ENCODE results near the gene PAK1. TPM values are rescaled to one million over a fixed set of nuclear protein-coding genes. Genes with fewer than 3 reads are reported as not detected.

PAK1 gene
- 29.9 and 48.0 TPM in 2 replicates for total RNA-seq

DNA sequence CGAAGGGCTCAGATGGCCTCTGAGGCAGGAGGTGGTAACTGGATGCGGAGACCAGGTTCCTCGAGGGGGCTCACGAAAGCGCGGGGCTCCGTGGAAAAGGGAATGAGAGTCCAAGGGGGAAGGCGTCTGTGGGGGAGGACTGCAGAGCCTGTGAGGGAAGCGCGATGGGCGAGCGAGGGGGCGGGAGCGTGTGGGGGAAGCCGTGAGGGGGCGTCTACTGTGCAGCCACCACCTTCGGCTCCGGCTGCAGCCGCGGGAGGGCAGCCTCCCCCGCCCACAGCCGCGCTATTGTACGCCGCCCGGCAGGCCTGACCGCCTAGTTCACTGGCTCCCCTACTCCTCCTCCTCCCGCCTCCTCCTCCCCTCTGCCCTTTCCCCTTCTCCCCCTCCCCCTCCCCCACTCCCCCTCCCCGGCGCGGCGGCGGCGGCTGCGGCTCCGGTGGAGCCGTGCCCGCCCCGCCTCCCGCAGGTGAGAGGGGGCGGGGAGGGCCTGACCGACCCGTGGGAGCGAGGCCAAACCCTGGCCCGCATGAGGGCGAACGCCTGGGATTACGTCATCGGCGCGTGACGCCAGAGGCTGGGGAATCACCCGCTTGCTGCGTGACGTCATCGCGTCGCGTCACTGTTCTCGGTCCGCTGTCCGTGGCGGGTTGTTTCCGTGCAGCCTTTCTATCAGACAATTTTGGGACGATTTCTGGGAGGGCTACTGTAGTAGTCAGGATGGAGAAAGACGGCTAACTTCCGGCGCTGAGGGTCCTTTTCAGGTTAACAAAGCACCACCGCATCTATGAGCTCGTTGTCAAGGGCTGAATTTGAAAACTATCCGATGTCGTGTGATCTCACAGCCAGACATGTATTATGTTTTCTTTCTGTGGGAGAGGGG is at the start of gene PAK1:
TSS of gene PAK1 (minus strand) at position 294 of the 883 bp plus-strand sequence. CDS start 81,574 bp downstream, outside the sequence.

DNA sequence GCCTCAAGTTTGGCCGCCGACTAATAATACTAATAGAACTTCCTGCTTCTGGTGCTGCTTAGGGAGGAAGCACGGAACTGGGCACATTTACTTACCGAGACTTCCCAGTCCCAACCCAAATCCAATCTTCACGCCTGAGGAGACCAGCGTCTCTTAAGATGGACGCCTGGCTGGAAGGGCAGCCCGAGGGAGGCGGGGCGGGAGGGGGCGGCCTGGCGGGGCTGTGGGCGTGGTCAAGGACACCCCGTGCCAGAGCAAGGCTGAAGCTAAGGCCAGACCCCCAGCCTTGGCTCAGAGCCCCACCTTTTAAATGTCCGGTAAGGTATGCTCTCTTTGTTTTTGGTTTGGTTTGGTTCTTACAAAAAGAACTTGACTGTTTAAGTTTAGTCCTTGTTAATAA is 172.4 kb downstream of the PAK1 start, which contains the start of gene GDPD4:
TSS of gene GDPD4 (minus strand) at position 177 of the 400 bp plus-strand sequence. CDS start 16,549 bp downstream, outside the sequence.

Other genes starting within 250 kb of the PAK1 start
- not detected in 2 replicates for gene GDPD4, start 172.4 kb downstream of the PAK1 start, total RNA-seq
- 0.59 and 0.84 TPM in 2 replicates for gene AQP11, start 115.9 kb upstream of the PAK1 start, total RNA-seq
- gene CLNS1A, start 163.7 kb upstream of the PAK1 start, total RNA-seq: 81.4 and 92.2 TPM in 2 replicates

All from bronchus fibroblast of lung (primary cell).